Breast epithelium (tissue), 3 donors: ENCODE measurements around the gene EIF4A2.

Experiments
- POLR2A ChIP-seq: fragments of 450-650 bp; IDR thresholded peaks from one replicate; pipeline ENCODE4 v1.6.1; 2016; ENCODE audit warnings: antibody characterized with exemption, mild to moderate bottlenecking, moderate library complexity
- POLR2AphosphoS5 ChIP-seq, 3 donors: sonication (generic); formaldehyde crosslinking; IDR thresholded peaks; one replicate each; pipeline ENCODE4 v1.6.1; 2017; ENCODE audit warnings: antibody characterized with exemption in 3 of 3
- TF ChIP-seq, protein P1 (sequence below), 3 donors: fragments of 450-650 bp; IDR thresholded peaks; one replicate each; pipeline ENCODE4 v1.5.1; 2016 to 2017; ENCODE audit warnings: antibody characterized with exemption in 3 of 3, mild to moderate bottlenecking in 3 of 3, moderate library complexity in 3 of 3

DNA sequence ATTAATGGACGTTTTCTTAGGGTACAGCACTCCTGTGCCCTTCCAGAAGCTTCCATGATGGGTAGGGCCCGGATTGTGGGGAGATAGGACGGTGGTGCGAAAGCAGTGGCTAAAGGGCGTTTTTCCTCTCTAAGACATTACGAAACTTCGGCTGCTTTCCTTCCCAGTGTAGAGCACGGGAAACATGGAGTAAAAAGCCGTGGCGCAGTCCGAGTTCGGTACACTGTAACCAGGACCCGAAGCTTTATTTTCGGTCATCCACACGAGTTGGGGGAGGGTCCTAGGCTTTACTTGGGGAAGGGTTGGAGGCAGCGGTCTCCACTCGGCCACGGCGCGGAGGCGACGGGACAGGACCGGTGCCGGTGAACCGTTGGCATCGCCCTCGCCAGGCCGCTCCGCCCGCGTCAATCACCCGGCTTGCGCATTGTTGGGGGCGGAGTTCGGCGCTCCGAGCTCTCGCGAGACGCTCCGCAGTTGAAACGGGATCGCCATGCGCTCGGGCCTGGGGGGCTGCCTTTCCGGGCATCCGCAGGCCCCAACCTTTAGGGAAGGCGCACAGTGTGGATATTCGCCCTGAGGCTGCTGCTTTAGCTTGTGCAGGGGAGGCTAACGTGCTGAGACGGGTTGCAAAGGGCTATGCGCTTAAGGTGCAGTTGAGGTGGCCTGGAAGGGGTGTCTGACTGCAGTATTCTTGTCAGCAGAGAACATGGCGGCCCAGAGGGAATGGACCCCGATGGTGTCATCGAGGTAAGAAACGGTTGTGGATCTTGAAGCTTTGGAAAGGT is 546 bp downstream of the EIF4A2 start:
- TF ChIP-seq, protein P1, sequence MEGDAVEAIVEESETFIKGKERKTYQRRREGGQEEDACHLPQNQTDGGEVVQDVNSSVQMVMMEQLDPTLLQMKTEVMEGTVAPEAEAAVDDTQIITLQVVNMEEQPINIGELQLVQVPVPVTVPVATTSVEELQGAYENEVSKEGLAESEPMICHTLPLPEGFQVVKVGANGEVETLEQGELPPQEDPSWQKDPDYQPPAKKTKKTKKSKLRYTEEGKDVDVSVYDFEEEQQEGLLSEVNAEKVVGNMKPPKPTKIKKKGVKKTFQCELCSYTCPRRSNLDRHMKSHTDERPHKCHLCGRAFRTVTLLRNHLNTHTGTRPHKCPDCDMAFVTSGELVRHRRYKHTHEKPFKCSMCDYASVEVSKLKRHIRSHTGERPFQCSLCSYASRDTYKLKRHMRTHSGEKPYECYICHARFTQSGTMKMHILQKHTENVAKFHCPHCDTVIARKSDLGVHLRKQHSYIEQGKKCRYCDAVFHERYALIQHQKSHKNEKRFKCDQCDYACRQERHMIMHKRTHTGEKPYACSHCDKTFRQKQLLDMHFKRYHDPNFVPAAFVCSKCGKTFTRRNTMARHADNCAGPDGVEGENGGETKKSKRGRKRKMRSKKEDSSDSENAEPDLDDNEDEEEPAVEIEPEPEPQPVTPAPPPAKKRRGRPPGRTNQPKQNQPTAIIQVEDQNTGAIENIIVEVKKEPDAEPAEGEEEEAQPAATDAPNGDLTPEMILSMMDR (IDR thresholded peaks at IDR 0.05), result no peak
- no peak for TF ChIP-seq POLR2A
- TF ChIP-seq POLR2AphosphoS5 (IDR thresholded peaks at IDR 0.05), result peak; percentile 52 to 85 (median 85)
